Epithelial cell of esophagus (primary cell): Measurements from ENCODE around the gene GALNS.

Source experiments
- DNase-seq: peaks from one replicate; pipeline ENCODE4 v3.0.0; 2010; ENCODE audit warnings: low read depth
- H3K4me3 ChIP-seq: 2 replicates; pipeline ENCODE4 v1.5.1; 2011; ENCODE audit warnings: mild to moderate bottlenecking, low read length, control low read depth
- TF ChIP-seq, protein P1 (sequence below): IDR thresholded peaks from 2 replicates; pipeline ENCODE4 v1.5.1; 2011; ENCODE audit warnings: low read depth, mild to moderate bottlenecking, low read length, control low read depth, inconsistent platforms; ENCODE audit not compliant: insufficient read depth; ENCODE audit errors: missing control alignments

GALNS gene

DNA sequence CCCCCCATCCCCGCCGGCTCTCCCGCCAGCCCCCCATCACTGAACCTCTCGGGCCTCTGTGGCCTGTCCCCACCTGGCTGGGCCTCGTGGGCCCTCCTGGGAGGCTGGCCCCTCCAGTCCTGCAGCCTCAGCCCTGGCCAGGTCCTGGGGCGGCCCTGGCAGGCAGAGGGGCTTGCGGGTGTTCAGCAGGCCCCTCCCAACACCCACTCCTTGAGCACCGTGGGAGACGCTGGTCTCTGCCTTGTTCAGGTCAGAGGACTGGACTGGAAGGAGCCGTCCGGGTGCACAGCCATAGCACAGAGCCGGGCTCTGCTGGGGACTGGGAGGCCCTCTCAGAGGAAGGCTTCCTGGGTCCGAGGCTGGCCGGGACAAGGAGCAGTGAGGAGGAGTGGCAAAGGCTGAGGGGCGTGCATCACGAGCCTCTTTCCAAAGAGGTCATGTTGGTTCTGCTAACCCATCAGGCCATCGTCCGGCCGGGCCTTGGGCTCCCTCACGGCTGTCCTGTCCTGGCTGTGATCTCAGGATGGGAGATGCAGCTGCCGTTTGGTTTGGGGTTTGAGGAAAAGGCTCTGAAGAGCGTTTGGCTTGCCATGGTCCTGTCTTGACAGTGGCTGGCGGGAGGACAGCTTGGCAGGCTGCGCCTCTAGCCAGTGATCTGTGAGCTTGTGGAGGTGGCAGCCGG is 16.0 kb upstream of the GALNS start:
- DNase-seq: no peak
- TF ChIP-seq, protein P1, sequence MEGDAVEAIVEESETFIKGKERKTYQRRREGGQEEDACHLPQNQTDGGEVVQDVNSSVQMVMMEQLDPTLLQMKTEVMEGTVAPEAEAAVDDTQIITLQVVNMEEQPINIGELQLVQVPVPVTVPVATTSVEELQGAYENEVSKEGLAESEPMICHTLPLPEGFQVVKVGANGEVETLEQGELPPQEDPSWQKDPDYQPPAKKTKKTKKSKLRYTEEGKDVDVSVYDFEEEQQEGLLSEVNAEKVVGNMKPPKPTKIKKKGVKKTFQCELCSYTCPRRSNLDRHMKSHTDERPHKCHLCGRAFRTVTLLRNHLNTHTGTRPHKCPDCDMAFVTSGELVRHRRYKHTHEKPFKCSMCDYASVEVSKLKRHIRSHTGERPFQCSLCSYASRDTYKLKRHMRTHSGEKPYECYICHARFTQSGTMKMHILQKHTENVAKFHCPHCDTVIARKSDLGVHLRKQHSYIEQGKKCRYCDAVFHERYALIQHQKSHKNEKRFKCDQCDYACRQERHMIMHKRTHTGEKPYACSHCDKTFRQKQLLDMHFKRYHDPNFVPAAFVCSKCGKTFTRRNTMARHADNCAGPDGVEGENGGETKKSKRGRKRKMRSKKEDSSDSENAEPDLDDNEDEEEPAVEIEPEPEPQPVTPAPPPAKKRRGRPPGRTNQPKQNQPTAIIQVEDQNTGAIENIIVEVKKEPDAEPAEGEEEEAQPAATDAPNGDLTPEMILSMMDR: no peak
- H3K4me3 ChIP-seq: no peak overlapping the region

DNA sequence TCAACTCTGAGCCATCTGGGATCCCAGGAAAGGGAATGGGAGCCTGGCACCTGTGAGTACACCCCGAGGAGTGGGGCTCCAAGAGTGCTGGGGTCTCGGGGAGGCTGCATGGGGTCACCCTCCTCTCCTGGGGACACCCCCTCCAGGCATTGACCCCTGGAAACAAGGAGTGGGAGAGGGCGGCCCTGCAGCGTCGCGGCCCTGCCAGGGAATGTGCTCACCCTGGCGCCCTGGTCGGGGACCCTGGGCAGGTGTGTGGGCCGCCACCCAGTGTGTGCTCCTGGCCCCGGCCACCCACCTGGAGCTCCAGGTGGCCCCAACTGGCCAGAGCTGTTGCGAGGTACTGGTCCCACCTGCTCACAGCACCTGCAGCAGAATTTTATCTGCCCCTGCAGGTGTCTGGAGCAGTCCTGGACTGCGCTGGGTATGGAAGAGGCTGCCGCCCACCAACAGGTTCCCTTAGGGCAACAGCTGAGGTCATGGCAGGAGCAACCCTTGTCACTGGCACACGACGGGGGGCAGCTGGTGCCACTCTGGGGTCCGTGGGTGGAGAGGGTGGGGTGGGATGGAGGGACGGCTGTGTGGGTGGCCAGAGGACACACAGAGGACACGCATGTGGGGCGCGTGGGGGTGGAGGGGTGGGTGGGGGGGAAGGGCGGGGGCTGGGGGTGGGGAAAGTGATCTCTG is 15.1 kb upstream of the GALNS start:
- DNase-seq: no peak
- H3K4me3 ChIP-seq: no peak overlapping the region
- TF ChIP-seq, protein P1: no peak

DNA sequence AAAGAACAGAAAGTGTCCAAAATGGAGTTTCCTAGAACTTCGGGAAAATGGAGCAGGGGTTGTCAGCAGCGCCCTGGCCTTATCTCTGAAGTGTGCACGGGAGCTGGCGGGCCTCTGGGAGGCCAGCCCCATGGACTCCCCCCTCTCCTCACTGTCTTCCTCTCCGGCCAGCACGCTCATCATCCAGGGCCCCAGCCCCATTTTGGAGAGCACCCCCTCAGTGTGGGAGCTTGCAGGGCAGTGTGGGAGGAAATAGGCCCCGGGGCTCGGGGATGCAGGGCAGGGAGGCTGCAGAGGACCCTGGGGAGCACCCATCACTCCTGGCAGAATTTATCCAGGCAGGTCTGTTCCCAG is 14.6 kb upstream of the GALNS start:
- no peak overlapping the region for H3K4me3 ChIP-seq
- no peak for DNase-seq
- TF ChIP-seq, protein P1: no peak

DNA sequence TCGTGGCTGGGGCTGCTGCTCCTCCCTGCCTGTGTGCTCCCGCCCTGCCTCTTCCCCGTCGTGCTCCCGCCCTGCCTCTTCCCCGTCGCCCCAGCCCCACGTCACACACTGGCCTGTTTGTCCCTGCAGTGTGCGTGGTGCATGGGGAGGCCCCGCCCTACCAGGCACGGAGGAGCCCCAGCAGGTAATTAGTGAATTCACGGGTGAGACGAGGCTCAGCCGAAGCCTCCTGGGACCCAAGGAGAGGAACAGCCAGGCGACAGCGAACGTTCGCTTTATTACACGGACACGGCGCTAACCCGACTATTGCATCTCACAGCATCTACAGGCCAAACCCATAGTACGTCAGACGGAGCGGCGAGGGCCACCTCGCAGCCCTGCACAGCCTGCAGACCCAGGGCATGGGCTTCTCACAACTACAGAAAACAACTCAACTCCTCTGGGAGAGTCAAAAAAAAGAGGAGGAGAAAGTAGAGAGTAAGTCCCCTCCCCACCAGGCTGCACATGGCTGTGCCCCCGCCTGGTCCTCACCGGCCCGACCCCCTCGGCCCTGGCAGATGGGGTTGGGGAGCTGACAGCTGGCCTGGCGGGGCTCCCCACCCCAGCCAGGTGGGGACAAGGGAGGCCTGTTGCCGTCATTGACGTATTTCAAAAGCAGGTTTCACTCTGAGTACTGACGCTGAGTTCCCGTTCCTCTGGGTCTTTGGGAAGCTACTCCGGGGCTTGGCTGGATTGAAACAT is 14.0 kb upstream of the GALNS start:
- no peak overlapping the region for H3K4me3 ChIP-seq
- TF ChIP-seq, protein P1: no peak
- DNase-seq: no peak

DNA sequence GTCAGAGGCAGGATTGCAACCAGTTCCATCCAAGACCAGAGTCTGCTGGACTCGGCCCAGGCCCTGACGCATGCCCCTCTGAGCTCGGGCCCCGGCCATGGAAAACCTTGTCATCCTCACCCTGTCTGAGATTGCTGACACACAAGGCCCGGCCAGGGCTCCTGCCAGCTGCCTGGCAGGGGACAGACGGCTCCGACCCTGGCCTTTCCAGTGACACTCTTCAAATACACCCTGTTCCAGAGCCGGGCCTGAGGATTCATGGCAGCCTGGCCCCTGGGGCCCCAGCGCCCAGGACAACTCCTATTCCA is 12.9 kb upstream of the GALNS start:
- TF ChIP-seq, protein P1: no peak
- H3K4me3 ChIP-seq: no peak overlapping the region
- DNase-seq: no peak

DNA sequence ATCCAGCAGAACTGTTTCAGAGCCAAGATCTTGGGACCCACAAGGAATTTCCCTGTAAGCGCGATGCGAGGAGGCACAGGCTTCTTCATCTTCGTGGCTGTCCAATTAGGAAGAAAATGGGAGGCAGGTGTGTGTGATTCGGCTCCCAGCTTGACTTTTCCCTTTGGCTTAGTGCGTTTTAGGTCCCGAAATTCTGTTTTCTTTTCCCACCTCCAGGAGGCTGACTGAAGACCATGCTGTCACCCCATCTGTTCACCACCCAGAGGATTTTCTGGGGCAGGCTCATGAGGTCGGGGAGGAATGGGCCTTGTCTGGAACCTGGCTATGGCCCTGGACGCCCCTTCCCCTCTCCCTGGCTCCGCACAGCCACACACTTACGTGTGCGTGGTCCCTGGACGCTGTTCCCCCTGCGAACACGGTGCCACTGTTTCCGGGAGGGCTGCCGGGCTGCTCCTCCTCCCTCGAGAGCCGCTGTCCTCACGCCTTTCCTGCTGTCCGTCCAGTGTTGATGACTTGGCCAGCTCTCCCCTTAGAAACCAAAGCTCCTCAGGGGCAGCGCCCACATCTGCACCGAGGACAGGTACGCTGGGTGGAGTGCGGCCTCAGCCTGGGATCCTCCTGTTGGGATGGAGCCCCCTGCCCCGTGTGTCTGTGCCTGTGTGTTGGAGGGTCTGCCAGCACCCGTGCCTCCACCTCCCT is 12.4 kb upstream of the GALNS start:
- TF ChIP-seq, protein P1: no peak
- no peak overlapping the region for H3K4me3 ChIP-seq
- no peak for DNase-seq
